NCI-H1436 treated with DMSO at 0.1 percent for 48 hours (cell line): ENCODE measurements around the gene VIPR2.

Source experiments
- DNase-seq: peaks from one replicate; lab custom pipeline; 2025; lab: John Stamatoyannopoulos, UW

The VIPR2 gene

GRCh38 chr7:159024280-159024951 lies 120.3 kb downstream of the VIPR2 start:
- no peak for DNase-seq

- no peak for DNase-seq
Measured at GRCh38 chr7:159023746-159024145, 120.9 kb downstream of the VIPR2 start.

GRCh38 chr7:159023206-159023605 lies 121.5 kb downstream of the VIPR2 start:
- DNase-seq, result no peak

GRCh38 chr7:159022238-159022993 lies 122.3 kb downstream of the VIPR2 start:
- no peak for DNase-seq

- DNase-seq, result no peak
Measured at GRCh38 chr7:159020987-159021386, 123.7 kb downstream of the VIPR2 start.

- no peak for DNase-seq
Measured at GRCh38 chr7:159019111-159019510, 125.6 kb downstream of the VIPR2 start.

GRCh38 chr7:159017741-159018140 lies 126.9 kb downstream of the VIPR2 start:
- DNase-seq, result no peak

- DNase-seq, result no peak
Measured at GRCh38 chr7:159017210-159017609, 127.5 kb downstream of the VIPR2 start.

GRCh38 chr7:159016591-159016990 lies 128.1 kb downstream of the VIPR2 start:
- no peak for DNase-seq

- DNase-seq, result no peak
Measured at GRCh38 chr7:159015454-159016410, 128.9 kb downstream of the VIPR2 start.

GRCh38 chr7:159015081-159015453 lies 129.6 kb downstream of the VIPR2 start:
- no peak for DNase-seq

- DNase-seq, result no peak
Measured at GRCh38 chr7:159014297-159015062, 130.2 kb downstream of the VIPR2 start.

GRCh38 chr7:159013825-159014289 lies 130.8 kb downstream of the VIPR2 start:
- DNase-seq, result no peak

- no peak for DNase-seq
Measured at GRCh38 chr7:159013181-159013690, 131.4 kb downstream of the VIPR2 start.

- DNase-seq, result no peak
Measured at GRCh38 chr7:159012353-159013069, 132.2 kb downstream of the VIPR2 start.

GRCh38 chr7:159011722-159012022 lies 133.0 kb downstream of the VIPR2 start:
- no peak for DNase-seq

- DNase-seq, result no peak
Measured at GRCh38 chr7:159010937-159011721, 133.5 kb downstream of the VIPR2 start.

GRCh38 chr7:159010411-159010810 lies 134.3 kb downstream of the VIPR2 start:
- DNase-seq, result no peak

- DNase-seq, result no peak
Measured at GRCh38 chr7:159009951-159010350, 134.7 kb downstream of the VIPR2 start.

GRCh38 chr7:159008417-159008816 lies 136.2 kb downstream of the VIPR2 start:
- no peak for DNase-seq
